Measurements from ENCODE around the gene C6orf89. TPM values are rescaled to one million over a fixed set of nuclear protein-coding genes. Genes with fewer than 3 reads are reported as not detected.
A peak's percentile ranks its signal among the peaks of the same experiment; 100 is the strongest.

C6orf89 gene
- total and polyA plus RNA-seq, 2 donors (not counting 1 experiment from before 2014, with no cell fraction given): 47.1 to 66.7 TPM

- Histone ChIP-seq H3K36me3 (ENCODE audit: control insufficient read depth, insufficient read depth, low read length) (no peaks in the 10 kb centered on the region), H3K9me3 (ENCODE audit: control insufficient read depth, insufficient read depth, low read depth, low read length) (no peaks in the 10 kb centered on the region), H3K4me1 (ENCODE audit: control insufficient read depth, extremely low read depth, insufficient read depth, low read length) (peaks cover 12% of the 10 kb centered on the region), H3K27me3 (ENCODE audit: control insufficient read depth, insufficient read depth, low read length) (no peaks in the 10 kb centered on the region), H2AFZ (ENCODE audit: low read length) (no peak overlapping the region), H3K27ac (ENCODE audit: insufficient read depth, low read length) (no peak overlapping the region), H3K4me3 (replicated peaks in 1 of 4; ENCODE audit: control extremely low read depth in 1 of 4, insufficient read depth in 1 of 4, low read depth in 3 of 4, low read length in 4 of 4) (no peak overlapping the region), H4K20me1 (ENCODE audit: control insufficient read depth, extremely low read depth, insufficient read depth, low read length) (no peaks in the 10 kb centered on the region), H3K9ac (ENCODE audit: insufficient read depth, low read length) (no peak overlapping the region), H3K4me2 (ENCODE audit: extremely low read depth, insufficient read depth, low read length) (no peak overlapping the region), H3K79me2 (ENCODE audit: control insufficient read depth, insufficient read depth, low read length) (no peaks in the 10 kb centered on the region)
- TF ChIP-seq EZH2 (IDR thresholded peaks at IDR 0.05; ENCODE audit: low read length, missing control alignments) (no peak), CTCF (conservative IDR thresholded peaks at IDR 0.05 in 1 of 2, IDR thresholded peaks at IDR 0.05 in 1 of 2; ENCODE audit: low read depth in 1 of 2, low read length in 2 of 2) (no peak)
- no peak for DNase-seq (ENCODE audit: low read depth in 2 of 2)
These were observed 44.7 kb downstream of the C6orf89 start for GRCh38 chr6:36930483-36930882.

- Histone ChIP-seq H2AFZ (ENCODE audit: low read length) (no peak overlapping the region), H3K27ac (ENCODE audit: insufficient read depth, low read length) (no peak overlapping the region), H3K9ac (ENCODE audit: insufficient read depth, low read length) (no peak overlapping the region), H3K9me3 (ENCODE audit: control insufficient read depth, insufficient read depth, low read depth, low read length) (no peaks in the 10 kb centered on the region), H4K20me1 (ENCODE audit: control insufficient read depth, extremely low read depth, insufficient read depth, low read length) (no peaks in the 10 kb centered on the region), H3K27me3 (ENCODE audit: control insufficient read depth, insufficient read depth, low read length) (no peaks in the 10 kb centered on the region), H3K36me3 (ENCODE audit: control insufficient read depth, insufficient read depth, low read length) (no peaks in the 10 kb centered on the region), H3K4me3 (replicated peaks in 1 of 4; ENCODE audit: control extremely low read depth in 1 of 4, insufficient read depth in 1 of 4, low read depth in 3 of 4, low read length in 4 of 4) (no peak overlapping the region), H3K4me1 (ENCODE audit: control insufficient read depth, extremely low read depth, insufficient read depth, low read length) (peaks cover 7% of the 10 kb centered on the region), H3K79me2 (ENCODE audit: control insufficient read depth, insufficient read depth, low read length) (no peaks in the 10 kb centered on the region), H3K4me2 (ENCODE audit: extremely low read depth, insufficient read depth, low read length) (no peak overlapping the region)
- TF ChIP-seq CTCF (conservative IDR thresholded peaks at IDR 0.05 in 1 of 2, IDR thresholded peaks at IDR 0.05 in 1 of 2; ENCODE audit: low read depth in 1 of 2, low read length in 2 of 2) (no peak), EZH2 (IDR thresholded peaks at IDR 0.05; ENCODE audit: low read length, missing control alignments) (no peak)
- peak; percentile 50 to 61 for DNase-seq (ENCODE audit: low read depth in 2 of 2)
These were observed 47.4 kb downstream of the C6orf89 start for GRCh38 chr6:36933102-36933501.

GRCh38 chr6:36933519-36933918 is 47.8 kb downstream of the C6orf89 start:
- DNase-seq (ENCODE audit: low read depth in 2 of 2): no peak

More at GRCh38 chr6:36933519-36933918, 47.8 kb downstream of the C6orf89 start:
- no peak overlapping the region for H2AFZ ChIP-seq (ENCODE audit: low read length)
- no peaks in the 10 kb centered on the region for H3K36me3 ChIP-seq (ENCODE audit: control insufficient read depth, insufficient read depth, low read length)
- no peaks in the 10 kb centered on the region for H4K20me1 ChIP-seq (ENCODE audit: control insufficient read depth, extremely low read depth, insufficient read depth, low read length)
- no peaks in the 10 kb centered on the region for H3K79me2 ChIP-seq (ENCODE audit: control insufficient read depth, insufficient read depth, low read length)
- H3K9ac ChIP-seq (ENCODE audit: insufficient read depth, low read length): no peak overlapping the region
- no peak overlapping the region for H3K27ac ChIP-seq (ENCODE audit: insufficient read depth, low read length)
- TF ChIP-seq CTCF (conservative IDR thresholded peaks at IDR 0.05 in 1 of 2, IDR thresholded peaks at IDR 0.05 in 1 of 2; ENCODE audit: low read depth in 1 of 2, low read length in 2 of 2): no peak
- TF ChIP-seq EZH2 (IDR thresholded peaks at IDR 0.05; ENCODE audit: low read length, missing control alignments): no peak
- H3K4me1 ChIP-seq (ENCODE audit: control insufficient read depth, extremely low read depth, insufficient read depth, low read length): peaks cover 8% of the 10 kb centered on the region
- no peak overlapping the region for H3K4me3 ChIP-seq (replicated peaks in 1 of 4; ENCODE audit: control extremely low read depth in 1 of 4, insufficient read depth in 1 of 4, low read depth in 3 of 4, low read length in 4 of 4)
- H3K4me2 ChIP-seq (ENCODE audit: extremely low read depth, insufficient read depth, low read length): no peak overlapping the region
- no peaks in the 10 kb centered on the region for H3K9me3 ChIP-seq (ENCODE audit: control insufficient read depth, insufficient read depth, low read depth, low read length)
- H3K27me3 ChIP-seq (ENCODE audit: control insufficient read depth, insufficient read depth, low read length): no peaks in the 10 kb centered on the region

Measured in fibroblast of lung (primary cell).